ENCODE results near the gene TLK1.

The TLK1 gene

GRCh38 chr2:171201271-171201670, 40.6 kb upstream of the TLK1 start:
- CTCF ChIA-PET: interaction anchor here (1.5 kb wide), 1 partner anchor 229 kb away, joined by 3 read pairs; no protein-coding TSS in a partner anchor

GRCh38 chr2:171200469-171200868, 39.8 kb upstream of the TLK1 start:
- H3K4me3 ChIP-seq (ENCODE audit: low read depth, low read length): no peak overlapping the region
- DNase-seq (ENCODE audit: low read depth, low spot score): no peak
- ChIA-PET CTCF (interaction anchor here (1.5 kb wide), 1 partner anchor 228 kb away, joined by 3 read pairs; no protein-coding TSS in a partner anchor), POLR2A (no interaction called here)
- no peak for TF ChIP-seq CTCF (IDR thresholded peaks at IDR 0.05; ENCODE audit: insufficient read depth, low read length, missing control alignments)

More at GRCh38 chr2:171201271-171201670, 40.6 kb upstream of the TLK1 start:
- no peak overlapping the region for H3K4me3 ChIP-seq (ENCODE audit: low read depth, low read length)
- TF ChIP-seq CTCF (IDR thresholded peaks at IDR 0.05; ENCODE audit: insufficient read depth, low read length, missing control alignments): no peak
- POLR2A ChIA-PET: no interaction called here
- no peak for DNase-seq (ENCODE audit: low read depth, low spot score)

GRCh38 chr2:171191021-171191420, 30.3 kb upstream of the TLK1 start:
- TF ChIP-seq CTCF (IDR thresholded peaks at IDR 0.05; ENCODE audit: insufficient read depth, low read length, missing control alignments): no peak
- ChIA-PET CTCF (no interaction called here), POLR2A (no interaction called here)
- no peak for DNase-seq (ENCODE audit: low read depth, low spot score)
- no peak overlapping the region for H3K4me3 ChIP-seq (ENCODE audit: low read depth, low read length)

- POLR2A ChIA-PET: no interaction called here
- DNase-seq (ENCODE audit: low read depth, low spot score): no peak
- H3K4me3 ChIP-seq (ENCODE audit: low read depth, low read length): no peak overlapping the region
- CTCF ChIA-PET: no interaction called here
- no peak for TF ChIP-seq CTCF (IDR thresholded peaks at IDR 0.05; ENCODE audit: insufficient read depth, low read length, missing control alignments)
These were observed 27.1 kb upstream of the TLK1 start for GRCh38 chr2:171187819-171188218.

GRCh38 chr2:171187177-171187576, 26.5 kb upstream of the TLK1 start:
- TF ChIP-seq CTCF (IDR thresholded peaks at IDR 0.05; ENCODE audit: insufficient read depth, low read length, missing control alignments): no peak
- DNase-seq (ENCODE audit: low read depth, low spot score): no peak
- POLR2A ChIA-PET: no interaction called here
- CTCF ChIA-PET: no interaction called here
- no peak overlapping the region for H3K4me3 ChIP-seq (ENCODE audit: low read depth, low read length)

GRCh38 chr2:171185941-171186340, 25.2 kb upstream of the TLK1 start:
- no peak overlapping the region for H3K4me3 ChIP-seq (ENCODE audit: low read depth, low read length)
- no peak for TF ChIP-seq CTCF (IDR thresholded peaks at IDR 0.05; ENCODE audit: insufficient read depth, low read length, missing control alignments)
- CTCF ChIA-PET: no interaction called here
- POLR2A ChIA-PET: no interaction called here
- peak; percentile 53 for DNase-seq (ENCODE audit: low read depth, low spot score)
